OCI-M1 (cell line): ENCODE data around the gene PSMC3.

Experiments
- DNase-seq: peaks from one replicate; lab custom pipeline; 2025; lab: John Stamatoyannopoulos, UW

PSMC3 gene

GRCh38 chr11:47426062-47426956 is at the start of gene PSMC3:
Gene PSMC3, minus strand, starts transcription at chr11:47426439. Its CDS starts 160 bp downstream, at chr11:47426279.
- peak; percentile 98 for DNase-seq

GRCh38 chr11:47470671-47471070 is 44.4 kb upstream of the PSMC3 start:
- DNase-seq = no peak

- no peak for DNase-seq
These were observed 43.3 kb upstream of the PSMC3 start for GRCh38 chr11:47469361-47470179.

GRCh38 chr11:47468598-47469214 is 42.5 kb upstream of the PSMC3 start:
- no peak for DNase-seq

GRCh38 chr11:47467357-47467756 is 41.1 kb upstream of the PSMC3 start:
- DNase-seq = no peak

GRCh38 chr11:47466701-47467250 is 40.5 kb upstream of the PSMC3 start:
- no peak for DNase-seq

- DNase-seq = no peak
These were observed 40.0 kb upstream of the PSMC3 start for GRCh38 chr11:47466201-47466600.

- no peak for DNase-seq
These were observed 38.2 kb upstream of the PSMC3 start for GRCh38 chr11:47464483-47464882.

GRCh38 chr11:47461876-47462275 is 35.6 kb upstream of the PSMC3 start:
- DNase-seq = no peak

GRCh38 chr11:47460571-47461235 is 34.5 kb upstream of the PSMC3 start:
- no peak for DNase-seq

GRCh38 chr11:47454258-47454671 is 28.0 kb upstream of the PSMC3 start:
- peak; percentile 92 for DNase-seq

- peak; percentile 11 for DNase-seq
These were observed 27.1 kb upstream of the PSMC3 start for GRCh38 chr11:47453365-47453764.

- DNase-seq = no peak
These were observed 25.8 kb upstream of the PSMC3 start for GRCh38 chr11:47451990-47452389.

- DNase-seq = no peak
These were observed 25.2 kb upstream of the PSMC3 start for GRCh38 chr11:47451436-47451835.

- no peak for DNase-seq
These were observed 23.3 kb upstream of the PSMC3 start for GRCh38 chr11:47449541-47449940.

GRCh38 chr11:47448566-47449427 is 22.6 kb upstream of the PSMC3 start, which contains the start of gene RAPSN:
Gene RAPSN, minus strand, starts transcription at chr11:47449136. Its CDS starts 172 bp downstream, at chr11:47448964.
- no peak for DNase-seq

- DNase-seq = no peak
These were observed 21.7 kb upstream of the PSMC3 start for GRCh38 chr11:47447906-47448305.

- DNase-seq = no peak
These were observed 20.6 kb upstream of the PSMC3 start for GRCh38 chr11:47446833-47447232.

- DNase-seq = no peak
These were observed 19.6 kb upstream of the PSMC3 start for GRCh38 chr11:47445840-47446239.

GRCh38 chr11:47443817-47444216 is 17.6 kb upstream of the PSMC3 start:
- DNase-seq = no peak
